Measurements from ENCODE around the gene RASAL1.

Gene RASAL1

DNA sequence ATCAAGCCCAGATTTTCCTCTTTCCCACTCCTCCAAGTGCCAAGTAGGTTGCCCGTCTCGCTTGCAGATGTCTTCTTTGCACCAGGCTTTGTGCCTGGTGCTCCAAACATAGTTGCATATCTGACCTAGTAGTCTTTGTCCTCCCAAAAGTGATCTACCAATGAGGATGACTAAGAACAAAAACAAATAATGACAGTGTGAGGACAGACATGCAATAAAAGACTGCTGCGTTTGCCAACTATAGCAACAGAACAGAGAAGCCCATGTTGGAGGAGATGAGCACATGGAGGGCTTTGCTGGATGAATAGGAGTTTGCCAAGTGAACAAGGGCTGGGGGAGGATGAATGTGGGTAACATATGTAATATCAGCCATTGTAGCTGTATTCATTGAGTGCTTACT lies 63.4 kb downstream of the RASAL1 start:
- DNase-seq (ENCODE audit: low read depth in 2 of 2), result no peak

DNA sequence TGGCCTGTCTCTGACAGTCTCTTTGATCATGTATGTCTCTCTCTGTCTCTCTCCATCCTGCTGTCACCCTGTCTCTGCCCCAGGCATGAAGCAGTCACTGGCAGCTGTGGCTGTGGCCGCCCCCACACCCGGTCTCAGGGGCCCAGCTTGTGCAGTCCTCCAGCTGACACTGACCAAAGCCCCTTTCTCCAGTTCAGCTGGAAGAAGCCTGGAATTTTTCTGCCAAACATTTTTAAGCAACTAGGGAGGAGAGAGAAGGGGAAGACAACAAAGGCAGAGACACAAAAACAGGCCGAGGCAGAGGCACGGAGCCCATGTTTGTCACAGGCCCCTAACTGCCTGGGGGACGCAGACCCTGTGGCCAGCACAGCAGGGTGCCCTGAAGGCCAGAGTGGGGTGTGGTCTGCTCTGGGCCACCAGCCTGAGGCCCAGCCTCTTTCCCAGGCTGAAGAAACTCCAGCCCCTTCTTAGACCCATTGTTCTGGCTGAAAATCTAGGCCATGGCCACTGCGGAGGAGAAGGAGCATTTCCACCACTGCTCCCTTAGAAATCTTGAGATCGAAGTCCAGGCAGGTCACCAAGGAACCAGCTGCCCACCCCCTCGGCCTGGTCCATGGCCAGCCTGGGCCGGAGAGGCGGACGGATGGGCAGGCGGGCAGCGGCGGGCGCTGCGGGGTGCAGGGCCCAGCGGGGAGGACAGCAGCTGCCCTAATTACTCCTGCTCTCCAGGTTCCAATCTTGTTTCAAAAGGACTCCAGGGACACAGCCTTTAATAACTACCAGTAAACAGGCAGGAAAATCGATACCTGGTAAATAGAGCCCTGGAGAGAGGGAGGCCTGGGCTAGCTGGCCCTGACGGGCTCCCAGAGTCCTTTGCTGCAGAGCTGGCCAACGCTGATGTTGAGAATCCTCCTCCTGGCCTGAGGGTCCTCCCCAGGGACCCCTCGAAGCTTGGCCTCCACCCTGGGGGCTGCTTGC lies 64.1 kb downstream of the RASAL1 start:
- no peak for DNase-seq (ENCODE audit: low read depth in 2 of 2)

DNA sequence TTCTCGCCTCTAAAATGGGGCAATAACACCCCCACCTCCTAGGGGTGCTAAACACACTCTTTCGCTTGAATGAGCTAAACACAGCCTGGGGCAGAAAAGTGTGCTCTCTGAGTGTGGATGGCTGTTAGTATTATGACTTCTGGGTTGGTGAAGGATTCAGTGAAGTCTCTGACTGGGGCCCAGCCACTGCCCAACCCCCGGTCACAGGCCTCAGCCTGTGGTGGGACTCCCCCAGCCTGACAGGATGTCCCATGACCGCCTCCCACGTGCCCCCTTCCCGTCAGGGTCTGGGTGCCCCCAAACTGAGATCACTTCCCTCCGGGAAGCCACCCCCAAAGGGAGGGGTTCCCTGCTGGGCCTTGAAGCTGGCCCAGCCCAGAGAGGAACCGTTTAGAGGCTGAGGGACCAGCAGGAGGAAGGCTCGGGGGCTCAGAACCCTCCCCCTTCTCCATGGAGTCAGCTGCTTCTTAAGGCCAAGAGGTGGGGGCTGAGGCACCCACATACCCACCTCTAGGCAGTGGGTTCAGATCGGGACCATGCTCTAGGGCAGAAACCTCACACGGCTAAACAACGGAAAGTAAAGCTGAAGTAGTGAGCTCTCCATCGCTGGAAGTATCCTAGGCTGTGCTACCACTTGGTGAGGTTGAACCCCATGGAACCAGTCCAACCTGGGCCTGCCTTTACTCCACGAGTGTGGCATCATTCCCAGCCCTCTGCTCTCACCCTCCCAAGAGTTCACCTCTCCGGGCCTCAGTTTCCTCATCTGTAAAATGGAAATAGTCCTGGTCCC lies 65.2 kb downstream of the RASAL1 start:
- no peak for DNase-seq (ENCODE audit: low read depth in 2 of 2)

DNA sequence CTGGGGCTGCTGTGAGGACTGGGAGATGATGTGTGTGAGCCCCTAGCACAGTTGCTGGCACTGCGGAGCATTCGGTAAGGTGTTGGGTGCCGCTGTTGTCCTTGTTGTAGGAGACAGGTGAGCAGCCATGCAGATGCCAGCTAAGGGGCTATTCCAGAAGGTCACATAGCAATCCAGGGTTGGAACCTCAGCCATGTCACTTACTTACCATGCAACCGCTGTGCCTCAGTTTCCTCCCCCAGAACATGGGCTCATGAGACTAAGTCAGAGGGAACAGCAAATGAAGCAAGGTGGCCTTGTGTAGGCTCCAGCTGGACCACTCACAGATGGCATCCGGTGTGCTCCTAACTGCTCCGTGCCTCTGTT lies 65.8 kb downstream of the RASAL1 start:
- no peak for DNase-seq (ENCODE audit: low read depth in 2 of 2)

DNA sequence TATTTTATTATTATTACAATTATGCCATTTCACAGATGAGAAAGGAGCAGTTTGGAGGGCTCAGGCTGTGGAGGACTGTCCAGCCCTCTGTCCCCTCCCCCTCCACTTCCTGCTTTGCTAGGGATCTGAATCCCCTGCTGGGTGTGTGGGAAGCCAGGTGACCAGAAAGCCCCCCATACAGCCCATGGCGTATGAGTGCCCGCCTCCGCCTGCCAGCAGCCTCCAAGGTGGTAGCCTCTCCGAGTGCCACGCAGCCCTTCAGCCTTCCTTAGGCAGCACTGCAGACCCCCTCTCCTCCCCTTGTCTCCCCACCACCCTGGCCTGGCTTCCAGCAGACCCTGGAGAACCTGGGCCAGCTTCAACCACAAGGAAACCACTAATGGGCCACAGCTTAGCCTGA lies 66.4 kb downstream of the RASAL1 start:
- DNase-seq (ENCODE audit: low read depth in 2 of 2), result no peak

DNA sequence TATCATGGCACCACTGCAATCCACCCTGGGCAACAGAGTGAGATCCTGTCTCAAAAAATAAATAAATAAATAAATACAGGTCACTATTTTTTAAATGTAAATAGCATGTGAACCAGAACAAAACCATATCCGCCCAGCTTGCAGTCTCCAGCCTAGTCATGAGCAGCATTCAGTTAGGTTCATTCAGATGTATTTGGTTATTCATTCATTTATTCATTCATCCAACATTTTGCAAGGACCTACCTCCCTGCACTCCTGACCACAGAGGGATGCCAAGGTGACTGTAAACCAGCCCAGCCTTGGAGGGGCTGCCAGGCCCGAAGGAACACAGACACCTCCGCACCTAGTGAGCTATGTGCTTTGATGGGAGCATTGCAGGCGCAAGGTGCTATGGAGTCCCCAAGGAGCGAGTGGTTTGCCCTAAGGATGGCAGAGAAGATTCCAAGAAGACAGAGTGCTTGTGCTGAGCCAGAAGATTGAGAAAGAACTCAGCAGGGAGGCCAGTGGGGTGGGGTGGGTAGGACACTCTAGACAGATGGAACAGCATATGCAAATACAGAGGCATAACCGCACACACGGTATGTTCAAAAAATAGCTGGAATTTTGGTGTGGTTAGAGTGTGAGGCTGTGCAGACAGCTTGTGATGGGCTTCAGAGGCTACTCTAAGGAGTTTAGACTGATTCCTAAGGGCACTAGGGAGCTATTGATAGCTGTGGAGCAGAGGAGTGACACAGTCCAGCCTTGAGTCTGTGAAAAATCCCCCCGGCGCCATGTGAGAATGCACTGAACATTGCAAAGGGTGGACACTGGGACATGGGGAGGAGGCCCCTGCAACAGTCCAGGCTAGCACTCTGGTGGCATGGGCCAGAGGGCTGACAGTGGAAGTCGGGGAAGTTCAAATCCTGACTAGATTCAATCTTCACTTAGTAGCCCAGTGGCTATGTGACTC lies 67.3 kb downstream of the RASAL1 start:
- DNase-seq (ENCODE audit: low read depth in 2 of 2), result no peak

DNA sequence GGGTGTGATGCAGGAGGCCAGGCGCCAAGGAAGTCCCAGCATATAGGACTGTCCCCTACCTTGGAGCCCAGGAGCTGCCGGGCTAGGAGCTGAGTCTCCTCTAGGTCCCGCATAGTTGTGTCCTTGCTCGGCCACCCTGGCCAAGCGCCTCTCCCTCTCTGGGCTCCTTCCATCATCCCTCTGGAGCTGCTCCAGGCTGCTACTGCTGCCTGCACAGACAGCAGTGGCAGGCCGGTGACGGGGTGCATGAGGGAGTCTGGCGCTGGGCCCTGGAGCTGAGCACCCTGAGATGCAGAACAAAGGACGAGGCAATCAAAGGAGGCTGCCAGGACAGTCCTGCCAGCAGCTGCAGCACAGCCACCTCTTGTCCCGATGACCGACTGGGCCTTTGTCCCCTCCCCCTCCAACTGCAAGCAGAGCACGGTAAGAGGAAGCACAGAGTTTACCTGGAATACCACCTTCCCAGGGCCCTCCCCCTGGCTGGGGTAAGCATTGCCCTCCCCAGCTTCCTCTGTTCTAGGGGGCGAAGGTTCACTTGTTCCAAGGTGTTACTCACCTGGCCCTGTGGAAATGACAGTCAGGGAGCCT lies 68.7 kb downstream of the RASAL1 start:
- no peak for DNase-seq (ENCODE audit: low read depth in 2 of 2)

DNA sequence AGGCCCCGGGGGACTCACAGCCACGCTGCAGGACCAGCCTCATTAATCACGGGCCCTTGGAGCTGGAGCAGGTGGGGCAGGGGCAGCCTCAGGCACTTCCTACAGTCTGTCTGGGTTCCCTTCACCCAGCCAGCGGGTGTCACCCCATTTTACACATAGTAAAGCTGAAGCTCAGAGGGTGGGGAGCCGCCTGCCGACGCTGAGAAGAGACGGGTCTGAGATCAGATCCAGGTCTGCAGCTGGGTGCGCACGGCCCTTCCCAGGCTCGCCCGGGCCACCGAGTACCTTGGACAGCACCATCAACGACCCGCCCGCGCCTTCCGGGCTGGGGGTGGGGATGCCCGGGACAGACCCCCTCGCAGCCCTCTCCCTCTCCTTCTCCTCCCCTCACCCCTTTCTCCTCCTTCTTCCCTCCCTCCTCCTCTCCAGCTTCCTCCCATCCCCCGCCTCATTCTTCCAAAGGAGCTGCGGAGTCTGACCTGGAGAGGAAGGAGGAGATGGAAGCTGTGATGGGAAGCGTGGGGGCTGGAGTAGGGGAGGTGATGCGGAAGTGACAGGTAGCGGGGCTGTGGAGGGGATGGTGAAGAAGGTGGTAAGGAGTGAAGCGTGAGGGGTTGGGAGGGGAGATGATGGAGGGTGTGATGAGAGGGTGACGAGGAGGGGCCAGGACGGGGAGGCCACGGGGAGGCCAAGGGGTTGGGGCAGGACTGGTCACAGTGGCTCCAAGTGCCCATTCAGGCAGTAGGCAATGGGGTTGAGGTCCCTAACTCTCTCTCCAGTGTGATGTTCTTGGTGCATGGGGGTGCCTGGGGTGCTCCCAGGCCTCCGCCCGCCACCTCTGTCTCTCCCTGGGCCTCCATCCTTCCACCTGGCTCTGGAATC lies 70.2 kb downstream of the RASAL1 start:
- no peak for DNase-seq (ENCODE audit: low read depth in 2 of 2)

DNA sequence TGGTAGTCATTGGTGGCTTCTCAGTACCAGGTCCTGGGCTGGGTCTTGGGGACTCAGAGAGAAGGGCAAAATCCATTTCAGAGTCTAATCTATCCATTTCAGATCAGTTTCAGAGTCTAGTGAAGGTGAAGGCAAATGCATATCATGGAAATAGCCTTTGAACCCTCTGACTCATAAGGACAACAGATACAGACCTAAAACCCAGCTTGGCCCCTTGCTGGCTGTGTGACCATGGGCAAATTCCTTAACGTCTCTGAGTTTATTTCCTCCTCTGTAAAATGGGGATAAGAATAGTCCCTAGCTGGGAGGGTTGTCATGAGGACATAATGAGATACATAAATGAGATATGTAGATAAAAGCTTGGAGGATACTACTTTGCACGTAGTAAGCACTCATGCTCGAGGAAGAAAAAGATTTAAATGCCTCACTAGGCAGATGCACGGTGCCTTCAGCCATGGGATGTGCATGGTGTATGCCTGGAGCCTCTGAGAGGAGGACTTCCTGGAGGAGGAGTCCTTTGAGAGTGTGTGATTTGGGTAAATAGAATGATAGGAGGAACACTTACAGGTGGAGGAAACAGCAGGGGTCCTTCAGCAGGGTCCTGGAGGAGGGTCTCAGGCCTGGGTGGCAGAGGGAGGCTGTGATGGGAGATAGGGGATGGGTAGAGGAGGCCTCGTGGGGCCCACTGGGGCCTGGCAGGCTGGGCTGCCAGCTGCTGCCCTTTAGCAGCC lies 71.0 kb downstream of the RASAL1 start:
- DNase-seq (ENCODE audit: low read depth in 2 of 2), result no peak

DNA sequence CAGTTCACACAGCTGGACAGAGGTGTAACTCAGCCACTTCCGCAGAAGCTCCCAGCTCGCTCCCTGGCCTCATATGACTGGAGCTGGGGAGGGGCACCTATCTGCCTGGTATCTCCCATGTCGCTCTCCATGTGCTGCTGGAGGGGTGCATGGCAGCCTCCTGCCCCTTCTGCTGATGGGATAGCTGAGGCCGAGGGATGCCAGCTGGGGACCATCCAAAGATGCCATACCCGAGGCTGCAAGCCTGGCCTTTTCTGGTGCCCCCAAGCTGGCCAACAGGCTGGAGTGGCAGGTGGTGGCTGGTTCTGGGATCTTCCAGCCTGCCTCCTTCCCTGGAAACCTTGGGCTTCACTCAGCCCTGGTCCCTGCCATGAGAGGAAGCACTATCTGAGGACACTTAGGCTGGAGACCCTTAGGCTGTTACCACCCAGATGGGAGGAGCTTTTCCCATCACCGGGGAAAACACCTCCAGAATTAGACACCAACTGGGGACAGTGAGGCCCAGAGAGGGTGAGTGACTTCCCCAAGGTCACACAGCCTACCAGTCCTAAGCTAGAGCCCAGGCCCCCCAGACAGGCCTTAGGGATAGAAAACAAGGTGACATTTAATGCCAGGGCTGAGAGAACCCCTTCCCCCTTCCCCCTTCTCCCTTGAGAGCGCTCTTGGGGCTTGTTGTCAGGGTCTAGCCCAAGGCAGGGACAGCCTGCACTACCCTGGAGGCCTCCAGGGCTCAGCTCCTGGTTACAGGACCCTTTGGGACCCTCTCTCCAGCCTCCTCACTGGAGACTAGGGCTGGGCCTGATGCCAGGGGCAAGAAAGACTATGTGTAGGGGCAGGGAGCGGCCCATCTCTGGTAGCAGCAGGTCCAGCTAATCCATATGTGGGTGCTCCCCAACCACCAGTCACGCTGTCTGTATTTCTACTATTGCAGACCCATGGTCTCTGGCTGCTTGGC lies 71.9 kb downstream of the RASAL1 start:
- DNase-seq (ENCODE audit: low read depth in 2 of 2), result no peak

DNA sequence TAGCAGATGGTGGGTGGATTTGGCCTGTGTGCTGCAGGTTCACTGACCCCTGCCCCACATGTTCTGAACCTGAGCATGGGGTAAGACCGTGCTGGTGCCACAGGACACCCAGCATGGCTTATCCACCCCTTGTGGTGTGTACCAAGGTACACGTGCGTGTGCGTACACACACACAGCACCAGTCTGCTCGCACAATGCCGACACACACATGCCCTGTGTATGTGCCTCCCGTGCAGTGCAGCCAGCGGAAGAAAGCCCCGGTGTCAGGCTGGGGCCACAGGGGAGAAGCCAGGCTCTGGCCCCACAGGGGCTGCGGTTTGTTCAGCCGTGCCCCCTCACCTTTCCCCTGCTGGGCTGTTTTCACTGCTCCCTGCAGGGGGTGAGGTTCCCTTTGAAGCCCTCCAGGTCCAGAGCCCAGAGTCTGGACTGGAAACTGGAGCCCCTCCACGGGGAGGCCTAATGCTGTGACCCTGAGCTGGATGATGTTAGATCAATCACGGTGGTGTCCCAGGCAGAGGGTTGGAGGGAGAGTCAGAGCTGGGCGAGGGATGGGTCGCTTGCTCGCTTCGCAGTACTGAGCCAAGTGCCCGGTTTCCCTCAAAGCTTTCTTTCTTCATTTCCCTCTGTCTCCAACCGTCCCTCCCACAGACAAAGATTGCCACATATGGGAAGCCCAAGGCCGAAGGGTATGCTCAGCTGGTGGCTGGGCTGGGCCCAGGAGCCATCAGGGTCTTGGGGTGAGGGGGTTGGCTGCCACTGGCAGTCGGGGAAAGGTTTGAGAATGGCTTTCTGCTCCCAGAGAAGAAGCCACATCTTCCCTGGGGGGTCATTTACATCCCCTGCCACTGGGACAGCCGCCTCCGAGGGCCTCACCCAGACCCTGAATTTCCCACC lies 72.8 kb downstream of the RASAL1 start:
- no peak for DNase-seq (ENCODE audit: low read depth in 2 of 2)

DNA sequence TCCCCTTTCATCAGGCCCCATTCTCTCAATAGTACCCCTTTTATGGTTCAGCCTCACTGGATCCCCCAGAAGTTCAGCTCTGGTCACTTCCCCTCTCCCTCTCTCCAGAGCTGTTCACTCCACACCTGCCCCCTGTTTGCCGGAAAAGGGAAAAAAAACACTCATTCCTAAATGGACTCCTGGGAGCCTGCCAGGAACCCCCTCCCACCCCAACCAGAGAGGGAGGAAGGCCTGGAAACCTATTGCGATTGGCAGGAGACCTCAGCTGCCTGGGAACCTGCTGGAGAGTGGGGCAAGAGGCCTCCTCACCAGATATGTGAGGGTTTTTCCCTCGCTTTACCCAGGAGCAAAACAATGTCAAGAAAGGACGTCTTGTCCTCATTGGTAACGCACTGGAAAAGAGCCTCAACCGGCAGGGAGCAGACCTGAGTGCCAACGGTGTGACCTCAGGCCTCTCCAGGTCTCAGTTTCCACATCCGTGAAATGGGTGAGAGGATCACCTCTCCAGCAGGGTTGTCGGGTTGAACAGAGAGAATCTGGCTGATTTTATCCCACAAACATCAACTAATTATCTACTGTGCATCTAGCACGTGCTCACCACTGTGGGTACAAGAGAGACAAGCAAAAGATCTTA lies 74.4 kb downstream of the RASAL1 start:
- DNase-seq (ENCODE audit: low read depth in 2 of 2), result no peak

DNA sequence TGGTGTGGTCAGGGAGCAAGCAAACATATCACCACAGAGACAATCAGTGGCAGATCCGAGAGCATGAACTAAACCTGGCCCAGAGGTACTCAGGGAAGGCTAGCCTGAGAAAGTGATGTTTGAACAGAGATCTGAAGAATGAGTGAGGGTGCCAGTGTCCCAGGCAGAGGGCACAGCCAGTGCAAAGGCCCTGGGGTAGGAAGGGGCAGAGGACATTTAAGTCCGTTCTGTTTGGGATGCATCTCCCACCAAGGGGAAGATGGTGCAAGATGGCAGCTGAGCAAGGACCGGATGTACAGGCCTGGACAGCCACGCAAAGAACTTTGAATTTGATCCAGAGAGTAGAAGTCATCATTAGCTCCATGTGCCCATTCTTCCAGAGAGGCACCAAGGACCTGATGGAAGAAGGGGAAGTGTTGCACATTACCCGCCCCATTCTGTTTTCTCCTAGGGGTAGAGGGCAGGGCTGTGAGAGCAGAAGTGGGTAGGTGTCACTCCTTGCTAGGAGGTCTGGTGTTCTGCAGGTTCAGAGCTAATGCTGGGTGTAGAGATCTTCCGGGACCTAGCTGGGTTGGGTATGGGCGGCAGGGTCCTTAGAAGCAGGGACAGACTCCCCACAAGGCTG lies 75.1 kb downstream of the RASAL1 start:
- DNase-seq (ENCODE audit: low read depth in 2 of 2), result no peak

DNA sequence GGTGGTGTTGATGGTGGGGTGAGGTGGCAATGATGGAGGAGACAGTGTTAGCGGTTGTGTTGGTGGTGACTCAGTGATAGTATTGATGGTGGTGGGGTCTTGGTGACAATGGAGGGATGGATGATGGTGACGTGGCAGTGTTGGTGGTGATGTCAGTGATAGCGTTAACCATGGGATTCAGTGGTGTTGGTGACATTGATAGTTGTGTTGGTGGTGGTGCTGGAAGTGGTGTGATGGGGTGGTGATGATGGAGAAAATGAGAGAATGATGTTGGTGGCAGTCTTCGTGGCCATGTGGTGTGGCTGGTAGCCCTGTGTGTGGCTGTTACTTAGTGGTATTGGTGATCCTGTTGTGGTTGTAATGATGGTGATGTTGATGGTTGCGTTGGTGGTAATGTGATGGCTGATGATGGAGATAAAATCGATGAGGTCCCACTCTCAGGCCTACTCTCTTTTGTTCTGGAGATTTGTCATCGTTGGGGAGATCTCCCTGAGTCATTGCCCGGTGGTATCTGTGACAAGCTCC lies 76.4 kb downstream of the RASAL1 start:
- no peak for DNase-seq (ENCODE audit: low read depth in 2 of 2)

DNA sequence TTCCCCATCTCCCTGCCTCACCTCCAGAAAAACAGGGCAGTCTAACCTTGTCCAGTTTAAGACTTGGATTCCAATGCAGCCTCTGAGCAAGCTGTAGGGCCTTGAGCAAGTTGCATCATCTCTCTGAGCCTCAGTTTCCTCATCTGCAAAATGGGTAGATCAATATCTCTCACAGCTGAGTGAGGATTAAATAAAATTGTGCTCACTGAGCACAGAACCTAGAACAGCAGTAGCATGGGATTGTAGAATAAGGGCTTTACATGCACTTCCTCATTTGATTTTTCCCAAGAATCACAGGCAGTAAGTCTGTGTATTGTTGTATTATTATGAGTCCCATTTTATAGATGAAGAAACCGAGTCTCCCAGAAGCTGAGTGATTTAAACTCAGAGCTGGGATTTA lies 77.0 kb downstream of the RASAL1 start:
- DNase-seq (ENCODE audit: low read depth in 2 of 2), result no peak
